Limb (tissue), 2 donors: Measurements from ENCODE around the gene LPP.

ENCODE experiments used
- DNase-seq, 2 donors: peaks; one replicate each; pipeline ENCODE4 v3.0.0-alpha.2; 2016; ENCODE audit errors: extremely low spot score in 2 of 2

Gene LPP

DNA sequence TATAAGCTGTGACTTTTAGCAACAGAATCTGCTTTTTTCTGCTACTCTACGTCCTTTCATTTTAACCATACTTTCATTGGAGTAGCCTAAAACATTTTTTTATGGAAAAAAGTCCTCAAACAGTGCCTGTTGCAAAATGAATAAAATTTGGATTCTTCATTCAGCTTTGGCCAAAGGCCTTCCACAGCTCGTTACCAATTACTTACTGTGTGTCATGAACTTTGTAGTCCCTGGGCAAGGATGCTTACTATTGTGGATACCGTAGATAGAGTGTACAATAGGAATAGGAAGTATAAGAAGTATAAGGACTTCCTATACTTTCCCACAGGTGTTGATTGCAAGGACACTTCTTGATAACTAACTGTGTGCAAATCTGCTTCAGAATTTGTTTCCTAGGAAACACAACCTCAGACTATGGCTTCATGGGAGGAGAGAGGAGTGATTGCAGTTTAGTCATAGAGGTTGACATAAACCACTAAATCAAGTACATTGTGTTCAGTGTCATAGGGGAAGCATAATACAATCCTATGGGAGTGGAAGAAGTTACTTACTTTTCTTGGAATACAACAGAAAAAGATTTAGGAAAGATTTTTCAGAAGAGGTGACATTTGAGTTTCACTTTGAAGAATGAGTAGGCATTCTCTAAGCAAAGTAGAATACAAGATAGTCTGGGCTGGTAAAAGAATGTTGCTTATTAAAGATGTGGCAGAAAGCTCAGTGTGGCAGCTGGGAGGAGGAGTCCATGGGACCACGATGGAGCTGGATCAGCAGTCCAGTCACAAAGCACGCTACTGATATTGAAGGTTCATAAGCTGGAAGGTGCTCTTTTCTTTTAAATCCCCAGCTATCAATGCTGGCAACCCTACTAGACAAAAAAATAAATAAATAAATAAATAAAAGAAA, 708.1 kb downstream of the LPP start:
- DNase-seq, result no peak

GRCh38 chr3:188863999-188864406, 710.0 kb downstream of the LPP start:
- peak in 1 of 2 donors; percentile 44 for DNase-seq

- no peak for DNase-seq
Observed at GRCh38 chr3:188867691-188868265, 713.8 kb downstream of the LPP start.

DNA sequence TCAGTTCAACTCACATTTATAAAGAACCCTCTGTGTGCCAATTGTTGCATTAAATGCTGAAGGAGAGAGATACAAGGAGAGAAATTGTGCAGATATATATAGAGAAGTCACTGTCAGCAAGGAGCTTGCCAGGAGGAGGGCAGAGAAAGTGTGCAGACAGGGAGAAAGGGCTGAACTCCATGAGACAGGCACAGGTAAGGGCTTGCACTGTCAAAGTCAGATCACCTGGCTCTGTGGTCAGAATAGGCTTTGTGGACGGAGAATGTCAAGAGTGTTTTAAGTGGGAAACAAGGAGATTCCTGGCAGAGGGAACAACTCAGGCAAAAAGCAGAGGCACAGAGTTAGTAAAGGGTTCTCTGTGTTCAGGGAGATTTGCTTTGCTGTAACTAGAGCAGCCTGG, 714.8 kb downstream of the LPP start:
- DNase-seq, result no peak

DNA sequence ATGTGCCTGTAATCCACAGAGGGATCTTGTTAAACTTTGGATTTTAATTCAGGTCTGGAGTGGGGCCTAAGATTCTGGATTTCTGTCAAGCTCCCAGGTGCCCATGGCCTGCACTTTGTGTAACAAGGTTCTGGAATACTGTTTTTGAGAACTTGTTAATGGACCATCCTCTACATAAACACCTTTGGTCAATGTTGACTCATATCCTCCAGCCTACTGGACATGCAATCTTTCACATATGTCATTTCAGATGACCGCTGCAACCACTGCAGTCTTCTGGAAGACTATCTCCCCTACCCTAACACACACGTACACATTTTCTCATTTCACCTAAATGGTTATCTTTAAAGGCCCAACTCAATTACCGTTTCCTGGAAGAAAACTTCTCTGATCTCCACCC, 715.7 kb downstream of the LPP start:
- DNase-seq, result no peak

DNA sequence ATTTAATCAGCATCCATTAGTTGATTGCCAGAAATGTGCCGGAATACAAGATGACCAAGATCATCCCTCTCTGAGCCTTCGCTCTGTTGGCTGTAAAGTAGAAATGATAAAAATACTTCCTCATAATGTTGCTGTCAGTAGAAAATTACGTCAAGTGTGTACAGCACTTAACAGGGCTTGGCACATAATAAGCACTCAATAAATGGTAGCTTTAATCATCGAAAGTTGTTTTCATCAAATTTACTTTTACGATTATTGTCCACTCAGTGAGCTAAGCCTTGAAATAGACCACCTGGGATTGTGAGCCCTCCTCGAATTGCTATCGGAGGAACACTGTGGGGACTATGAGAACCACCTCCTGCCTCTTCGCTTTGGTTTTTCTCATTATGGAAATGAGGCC, 716.5 kb downstream of the LPP start:
- DNase-seq, result no peak

- DNase-seq, result no peak
Observed at GRCh38 chr3:188874576-188874975, 720.6 kb downstream of the LPP start.

GRCh38 chr3:188875413-188875812, 721.5 kb downstream of the LPP start:
- no peak for DNase-seq

GRCh38 chr3:188876370-188876769, 722.4 kb downstream of the LPP start:
- DNase-seq, result no peak

GRCh38 chr3:188877381-188877780, 723.4 kb downstream of the LPP start:
- DNase-seq, result no peak

GRCh38 chr3:188878076-188878475, 724.1 kb downstream of the LPP start:
- no peak for DNase-seq

DNA sequence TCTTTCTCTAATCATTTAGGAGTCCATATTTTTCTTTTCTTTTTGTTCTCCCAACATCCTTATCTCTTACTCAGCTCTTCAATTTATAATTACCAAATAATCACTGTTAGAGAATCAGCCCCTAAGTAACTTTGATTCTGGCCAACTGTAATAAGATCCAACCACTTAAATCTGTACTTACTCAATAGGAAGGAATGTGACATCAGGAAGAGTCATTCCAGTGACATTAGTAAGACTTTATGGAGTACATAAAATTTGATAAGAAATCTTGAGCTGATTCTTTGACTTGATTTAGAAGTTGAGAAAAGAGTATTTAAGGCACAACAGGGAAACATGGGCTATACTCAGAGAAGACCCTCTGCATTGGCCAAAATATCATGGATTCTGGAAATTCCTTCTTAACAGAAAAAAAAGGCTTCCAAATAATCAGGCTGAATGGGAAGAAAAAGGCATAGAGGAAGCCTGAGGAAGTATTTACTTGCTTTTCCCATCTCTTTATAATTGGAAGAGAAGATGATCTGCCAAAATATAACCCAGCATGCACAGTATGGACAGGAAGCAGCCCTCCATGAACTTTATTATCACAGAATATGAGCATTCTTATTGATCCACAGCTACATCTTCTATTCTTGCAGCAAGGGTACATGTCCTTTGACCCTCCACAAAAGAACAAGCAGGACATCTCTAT, 728.1 kb downstream of the LPP start:
- no peak for DNase-seq

DNA sequence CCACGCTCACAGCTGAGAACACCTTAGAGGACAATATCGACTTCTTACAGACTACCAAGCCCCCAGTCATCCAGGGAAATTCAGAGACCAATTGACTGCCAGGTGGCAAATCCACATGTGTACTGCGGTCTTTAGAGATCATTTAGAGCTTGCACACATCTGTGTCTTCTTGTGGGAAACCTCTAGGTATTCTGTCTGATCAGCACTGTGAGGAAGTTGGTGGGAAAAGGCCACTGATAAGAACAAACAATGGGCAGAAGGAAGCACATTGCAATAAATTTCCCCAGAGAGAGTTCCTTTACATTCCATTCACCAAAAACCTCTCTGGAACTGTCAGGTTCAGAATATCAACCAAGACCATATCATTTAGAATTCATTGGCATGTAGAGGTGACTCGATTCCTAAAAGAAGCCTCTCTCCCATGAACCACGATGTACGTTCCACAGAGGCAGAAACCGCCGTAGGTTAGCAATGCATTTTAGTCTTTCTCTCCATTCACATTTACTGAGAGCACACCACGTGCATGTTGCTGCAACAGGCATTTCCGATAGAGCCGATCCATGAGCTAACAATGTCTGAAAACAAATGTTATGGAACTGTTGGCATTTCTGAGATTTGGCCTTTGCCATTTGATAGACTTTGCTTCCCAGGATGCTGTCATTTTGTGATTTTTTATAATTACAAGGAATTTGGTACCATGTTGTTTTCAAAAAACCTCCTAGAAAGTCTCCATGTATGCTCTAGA, 730.5 kb downstream of the LPP start:
- DNase-seq, result no peak

GRCh38 chr3:188888321-188889053, 734.5 kb downstream of the LPP start:
- no peak for DNase-seq

DNA sequence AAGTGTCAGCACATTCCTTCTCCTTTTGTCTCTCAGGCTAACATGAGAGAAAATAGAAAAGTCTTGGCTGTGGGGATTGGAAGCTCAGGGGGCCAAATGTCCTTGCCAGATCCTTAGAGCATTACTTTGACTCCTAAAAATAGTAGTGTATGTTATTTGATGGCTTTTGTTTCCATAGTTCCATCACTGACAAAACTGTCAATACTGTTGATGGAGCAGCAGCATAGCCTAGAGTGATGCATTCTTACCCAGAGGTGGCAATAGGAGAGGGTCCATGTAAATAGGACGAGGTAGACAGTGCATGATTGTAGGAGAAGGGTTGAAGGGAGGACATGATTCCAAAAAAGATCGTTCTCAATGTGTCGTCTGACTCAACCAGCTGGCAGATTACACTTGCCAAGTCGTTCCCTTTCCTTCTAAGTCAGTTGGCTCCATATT, 735.1 kb downstream of the LPP start:
- no peak for DNase-seq

GRCh38 chr3:188890572-188891270, 736.8 kb downstream of the LPP start:
- DNase-seq, result no peak

DNA sequence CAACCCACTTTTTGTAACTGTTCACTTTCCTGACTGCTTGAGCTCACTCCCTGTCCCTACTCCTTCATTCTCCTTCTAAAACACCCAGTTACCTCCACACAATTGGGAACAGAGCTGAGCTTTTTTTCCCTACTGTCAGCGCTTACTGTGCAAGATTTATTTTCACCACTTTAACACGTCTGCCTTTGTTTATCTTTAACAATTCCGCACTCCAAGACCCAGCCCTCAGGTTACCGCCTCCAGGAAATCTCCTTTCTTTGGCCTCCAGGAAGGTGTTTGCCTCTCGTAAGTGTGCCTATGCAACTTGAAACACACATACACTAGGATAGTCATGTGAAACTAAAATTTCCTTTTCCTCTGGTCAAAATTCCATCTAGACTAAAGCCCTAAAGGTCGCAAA, 745.9 kb downstream of the LPP start:
- DNase-seq, result no peak

GRCh38 chr3:188900421-188900951, 746.5 kb downstream of the LPP start:
- no peak for DNase-seq

DNA sequence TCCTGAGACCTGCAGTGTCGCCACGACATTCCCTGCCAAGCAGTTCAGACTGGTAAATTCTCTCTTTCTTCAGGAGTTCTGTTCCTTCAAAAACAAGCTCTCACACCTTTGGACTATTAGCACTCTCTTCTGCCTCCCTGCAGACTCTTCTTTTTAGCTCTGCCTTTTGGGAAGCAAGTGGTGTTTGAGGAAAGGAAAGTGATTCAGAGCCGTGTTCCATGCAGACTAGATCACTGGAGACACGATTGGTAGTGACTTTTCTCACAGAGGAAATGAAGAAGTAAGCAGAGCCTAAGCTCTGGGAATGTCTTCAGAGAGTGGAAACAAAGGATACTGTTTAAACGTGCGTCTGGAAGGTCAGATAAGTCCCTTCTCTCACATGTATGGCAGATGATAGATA, 747.2 kb downstream of the LPP start:
- DNase-seq, result no peak

DNA sequence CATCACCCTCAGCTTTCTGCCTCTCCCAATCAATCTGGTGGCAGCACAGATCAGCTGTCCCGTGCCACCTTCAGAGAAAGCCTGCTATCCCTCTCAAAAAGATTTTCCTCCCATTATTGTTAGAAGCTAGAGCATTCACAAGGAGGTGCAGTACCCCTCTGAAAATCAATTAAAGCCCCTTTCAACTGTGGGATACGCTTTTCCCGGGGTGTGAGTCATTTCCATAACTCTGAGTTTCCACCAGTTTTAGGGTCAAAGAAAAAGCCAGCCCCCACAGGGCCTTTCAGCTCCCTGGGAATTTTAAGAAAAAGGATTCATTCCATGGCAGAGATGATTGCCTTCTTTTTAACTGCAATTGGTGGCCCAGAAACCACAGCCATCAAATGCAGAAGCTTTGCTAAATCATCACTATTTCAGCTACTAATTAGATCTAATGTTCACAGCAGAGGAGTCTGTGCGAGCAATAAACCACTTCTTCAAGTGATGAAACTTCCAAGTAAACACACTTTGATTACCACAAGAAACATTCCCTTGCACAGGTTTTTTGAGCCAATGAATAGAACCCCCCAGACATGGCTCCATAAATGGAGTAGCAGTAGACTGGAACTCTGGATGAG, 747.8 kb downstream of the LPP start:
- DNase-seq, result no peak
